Left colon (tissue), 2 donors: Measurements from ENCODE around the gene FNDC10. TPM values are rescaled to one million over a fixed set of nuclear protein-coding genes. Genes with fewer than 3 reads are reported as not detected.

ENCODE experiments used
- ATAC-seq: fragments of 200-7000 bp; cut with Tn5 transposase; one replicate; pipeline ENCODE4 v1.9.1; 2020; ENCODE audit warnings: mild to moderate bottlenecking, moderate library complexity
- DNase-seq, 2 donors: peaks; one replicate each; pipeline ENCODE4 v3.0.0-alpha.2; 2020
- intact Hi-C, 2 donors: fragments of 100-400 bp; cut with DNase I in 1 of 2; cut with micrococcal nuclease in 1 of 2; formaldehyde crosslinking; loops; one replicate each; pipeline versions ENCODE4 v1.11.2 to v1.14.0; 2022; cut with DNase I, micrococcal nuclease
- total RNA-seq, 2 donors: library from RNA; stranded (reverse); fragmentation: NEBNext Ultra II Directional; extraction: Animal tissue kit (Norgen Biotek cat#: 25700); gene quantifications; one replicate each; pipeline ENCODE4 v1.2.1, GENCODE V29; 2021
- donor health status: DM: no; HTN: no; CAD: no.
- donor health status: DM: yes; HTN: yes; CAD: no.

The FNDC10 gene
- total RNA-seq, 2 donors from 2014 or later: 3.1 to 3.3 TPM

DNA sequence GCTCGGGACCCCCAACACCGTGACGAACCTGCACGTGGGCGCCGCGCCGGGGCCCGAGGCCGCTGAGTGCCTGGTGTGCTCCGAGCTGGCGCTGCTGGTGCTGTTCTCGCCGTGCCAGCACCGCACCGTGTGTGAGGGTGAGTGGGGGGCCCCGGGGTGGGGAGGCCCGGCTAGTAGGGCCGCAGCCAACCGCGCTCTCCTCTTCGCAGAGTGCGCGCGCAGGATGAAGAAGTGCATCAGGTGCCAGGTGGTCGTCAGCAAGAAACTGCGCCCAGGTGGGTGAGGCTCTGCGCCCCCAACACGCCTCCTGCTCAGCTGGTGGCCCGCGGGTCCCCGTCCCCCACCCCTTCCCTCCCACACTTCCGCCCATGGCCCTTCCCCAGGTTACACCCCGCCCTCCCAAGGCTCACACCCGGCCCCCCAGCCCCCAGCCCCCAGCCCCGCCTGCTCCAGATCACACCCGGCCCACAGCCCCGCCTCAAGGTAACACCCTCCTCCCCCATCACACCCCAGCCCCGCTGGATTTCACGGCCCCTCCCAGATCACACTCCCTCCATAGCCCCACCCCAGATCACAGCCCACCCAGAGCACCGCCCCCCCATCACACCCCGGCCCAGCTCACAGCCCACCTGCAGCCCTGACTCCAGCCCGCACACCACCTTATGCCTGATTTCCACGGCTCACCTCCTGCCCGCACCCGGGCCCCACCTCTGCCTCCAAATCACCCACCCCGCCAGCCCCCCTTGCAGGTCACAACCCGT, 29.7 kb upstream of the FNDC10 start:
- peak; percentile 49 to 68 for DNase-seq
- intact Hi-C loops: no loop called here
- no peak for ATAC-seq

- DNase-seq (peak in 1 of 2 donors; percentile 25), ATAC-seq (no peak)
- intact Hi-C loops: no loop called here
These were observed 29.0 kb upstream of the FNDC10 start for GRCh38 chr1:1628754-1629429.

GRCh38 chr1:1627829-1628753, 28.2 kb upstream of the FNDC10 start:
- no peak for ATAC-seq
- DNase-seq: peak in 1 of 2 donors; percentile 38
- intact Hi-C loops: no loop called here

DNA sequence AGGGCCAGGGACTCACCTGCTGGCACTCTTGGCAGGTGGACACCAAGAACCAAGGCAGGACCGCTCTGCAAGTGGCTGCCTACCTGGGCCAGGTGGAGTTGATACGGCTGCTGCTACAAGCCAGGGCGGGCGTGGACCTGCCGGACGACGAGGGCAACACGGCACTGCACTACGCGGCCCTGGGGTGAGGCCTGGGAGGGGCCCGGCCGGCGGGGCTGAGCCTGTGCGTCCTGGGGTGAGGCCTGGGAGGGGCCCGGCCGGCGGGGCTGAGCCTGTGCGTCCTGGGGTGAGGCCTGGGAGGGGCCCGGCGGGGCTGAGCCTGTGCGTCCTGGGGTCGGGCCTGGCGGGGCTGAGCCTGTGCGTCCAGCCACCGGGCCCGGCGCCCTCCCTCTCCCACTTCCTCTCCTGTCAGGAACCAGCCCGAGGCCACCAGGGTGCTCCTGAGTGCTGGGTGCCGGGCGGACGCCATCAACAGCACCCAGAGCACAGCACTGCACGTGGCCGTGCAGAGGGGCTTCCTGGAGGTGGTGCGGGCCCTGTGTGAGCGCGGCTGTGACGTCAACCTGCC, 27.4 kb upstream of the FNDC10 start:
- intact Hi-C loops: no loop called here
- ATAC-seq (peak; percentile 84), DNase-seq (peak; percentile 84 to 86)

DNA sequence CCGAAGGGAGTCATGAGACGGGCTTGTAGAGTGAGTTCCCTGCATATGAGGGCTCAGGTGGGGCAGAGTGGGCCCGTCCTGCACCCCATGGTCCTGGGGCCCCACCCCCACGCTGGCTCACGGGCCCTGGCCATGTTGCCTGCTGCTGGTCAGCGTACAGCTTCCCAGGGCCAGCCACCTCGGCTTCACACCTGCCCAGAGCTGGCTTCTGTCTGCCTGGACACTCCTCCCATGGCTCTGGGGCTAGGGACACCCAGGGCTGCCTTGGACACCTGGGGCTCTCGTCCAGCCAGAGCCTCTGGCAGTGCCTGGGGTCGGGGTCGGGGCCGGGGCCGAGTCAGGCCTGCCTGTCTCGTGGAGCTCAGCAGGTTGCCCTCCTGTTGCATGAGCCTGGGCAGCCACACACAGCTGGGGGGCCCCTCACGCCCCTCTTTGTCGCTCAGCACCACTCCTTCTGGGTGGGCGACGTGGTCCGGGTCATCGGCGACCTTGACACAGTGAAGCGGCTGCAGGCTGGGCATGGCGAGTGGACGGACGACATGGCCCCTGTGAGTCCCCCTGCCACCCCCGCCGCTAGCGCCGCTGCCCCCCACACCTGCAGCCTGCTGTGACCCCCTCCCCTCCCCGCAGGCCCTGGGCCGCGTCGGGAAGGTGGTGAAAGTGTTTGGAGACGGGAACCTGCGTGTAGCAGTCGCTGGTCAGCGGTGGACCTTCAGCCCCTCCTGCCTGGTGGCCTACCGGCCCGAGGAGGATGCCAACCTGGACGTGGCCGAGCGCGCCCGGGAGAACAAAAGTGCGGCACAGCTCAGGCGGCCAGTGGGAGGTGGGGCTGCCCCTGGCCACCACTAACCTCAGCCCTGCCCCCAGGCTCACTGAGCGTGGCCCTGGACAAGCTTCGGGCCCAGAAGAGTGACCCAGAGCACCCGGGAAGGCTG, 26.5 kb upstream of the FNDC10 start:
- DNase-seq (peak in 1 of 2 donors; percentile 30), ATAC-seq (no peak)
- intact Hi-C loops: no loop called here

DNA sequence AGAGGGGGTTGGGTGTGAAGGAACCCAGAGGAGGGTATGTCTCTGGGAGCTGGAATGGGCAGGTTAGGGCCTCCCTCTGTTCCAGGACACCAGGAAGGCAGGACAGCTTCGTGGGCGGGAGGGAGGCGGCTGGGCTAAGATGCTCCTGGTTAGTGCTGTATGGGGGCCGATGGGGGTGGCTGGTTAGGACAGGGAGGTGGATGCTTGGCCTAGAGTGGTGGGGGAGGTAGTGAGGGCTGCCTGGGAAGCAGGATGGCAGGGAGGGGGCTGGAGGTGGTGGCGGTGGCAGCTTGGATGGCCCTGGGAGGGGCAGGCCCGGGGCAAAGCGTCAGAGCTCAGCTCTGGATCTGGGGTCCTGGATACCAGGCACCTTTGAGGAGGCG, 25.9 kb upstream of the FNDC10 start:
- DNase-seq (peak in 1 of 2 donors; percentile 21), ATAC-seq (no peak)
- intact Hi-C loops: no loop called here

DNA sequence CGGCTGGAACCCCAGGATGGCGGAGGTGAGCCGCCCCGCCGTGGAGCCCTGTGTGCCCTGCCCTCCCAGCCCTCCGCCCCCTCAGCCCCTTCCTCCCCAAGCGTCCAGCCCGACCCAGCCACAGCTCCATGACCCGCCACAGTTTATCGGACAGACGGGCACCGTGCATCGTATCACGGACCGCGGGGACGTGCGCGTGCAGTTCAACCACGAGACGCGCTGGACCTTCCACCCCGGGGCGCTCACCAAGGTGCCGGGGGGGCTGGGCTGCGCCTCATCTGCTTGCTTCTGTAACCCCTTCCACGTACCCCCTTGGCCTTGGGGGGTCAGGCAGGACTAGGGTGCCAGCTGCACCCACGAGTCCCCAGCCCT, 25.5 kb upstream of the FNDC10 start:
- no peak for ATAC-seq
- no peak for DNase-seq
- intact Hi-C loops: no loop called here

DNA sequence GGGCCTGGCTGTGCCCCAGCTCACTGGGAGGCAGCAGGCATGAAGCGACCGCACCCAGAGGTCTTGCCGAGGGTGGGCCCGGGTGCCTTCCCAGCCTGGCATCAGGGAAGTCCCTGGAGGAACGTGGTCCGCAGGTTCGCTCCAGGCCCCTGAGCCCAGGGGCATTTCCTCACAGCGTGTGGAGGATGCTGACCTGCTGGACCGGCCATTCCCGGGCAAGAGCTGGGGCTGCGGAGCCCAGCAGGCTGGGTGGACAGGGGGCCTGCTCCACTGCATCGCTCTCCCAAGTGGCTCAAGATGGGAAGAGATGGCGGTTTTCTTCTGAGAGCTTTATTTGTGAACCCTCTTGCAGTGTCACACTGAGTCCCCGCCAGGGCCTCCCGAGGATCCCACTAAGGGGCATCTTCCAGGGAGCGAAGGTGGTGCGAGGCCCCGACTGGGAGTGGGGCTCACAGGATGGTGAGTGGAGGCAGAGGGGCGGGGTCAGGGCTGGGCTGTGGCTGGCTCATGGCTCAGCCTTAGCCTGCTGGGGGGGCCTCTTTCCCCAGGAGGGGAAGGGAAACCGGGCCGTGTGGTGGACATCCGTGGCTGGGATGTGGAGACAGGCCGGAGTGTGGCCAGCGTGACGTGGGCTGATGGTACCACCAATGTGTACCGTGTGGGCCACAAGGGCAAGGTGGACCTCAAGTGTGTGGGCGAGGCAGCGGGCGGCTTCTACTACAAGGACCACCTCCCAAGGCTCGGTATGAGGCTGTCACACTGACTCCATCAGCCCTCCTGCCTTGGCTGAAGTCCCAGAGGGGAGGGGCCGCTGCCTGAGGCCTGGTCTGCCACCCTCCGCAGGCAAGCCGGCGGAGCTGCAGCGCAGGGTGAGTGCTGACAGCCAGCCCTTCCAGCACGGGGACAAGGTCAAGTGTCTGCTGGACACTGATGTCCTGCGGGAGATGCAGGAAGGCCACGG, 24.8 kb upstream of the FNDC10 start:
- DNase-seq (peak in 1 of 2 donors; percentile 18), ATAC-seq (no peak)
- intact Hi-C loops: no loop called here

DNA sequence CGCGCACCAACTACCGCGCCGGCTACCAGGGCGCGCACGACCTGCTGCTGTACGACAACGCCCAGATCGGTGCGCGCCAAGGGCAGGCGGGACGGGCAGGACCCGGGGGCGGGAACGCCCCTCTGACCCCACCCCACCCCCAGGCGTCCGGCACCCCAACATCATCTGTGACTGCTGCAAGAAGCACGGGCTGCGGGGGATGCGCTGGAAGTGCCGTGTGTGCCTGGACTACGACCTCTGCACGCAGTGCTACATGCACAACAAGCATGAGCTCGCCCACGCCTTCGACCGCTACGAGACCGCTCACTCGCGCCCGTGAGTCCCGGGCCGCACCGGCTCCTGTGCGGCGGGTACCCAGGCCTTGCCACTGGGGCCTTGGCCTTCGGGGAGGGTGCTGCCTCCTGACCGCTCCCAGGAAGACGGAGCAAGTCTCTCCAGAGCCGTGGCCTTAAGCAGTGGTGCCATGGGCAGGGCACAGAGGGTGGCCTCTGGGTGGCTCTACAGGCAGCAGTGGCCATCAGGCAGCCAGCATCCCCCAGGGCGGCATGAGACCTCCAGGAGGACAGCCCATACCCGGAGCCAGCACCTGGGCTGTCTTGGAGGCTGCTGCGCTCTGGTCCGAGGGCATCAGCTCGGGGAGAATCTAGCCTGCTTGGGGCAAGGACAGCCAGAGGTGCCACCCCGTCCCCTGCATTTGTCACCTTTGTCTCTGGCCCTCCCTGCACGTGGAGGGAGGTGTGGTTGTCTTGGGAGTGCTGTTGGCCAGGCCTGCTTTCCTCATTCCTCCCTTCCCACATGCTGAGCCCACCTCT, 23.9 kb upstream of the FNDC10 start:
- DNase-seq (peak in 1 of 2 donors; percentile 24), ATAC-seq (no peak)
- intact Hi-C loops: no loop called here

GRCh38 chr1:1623181-1623630, 23.3 kb upstream of the FNDC10 start:
- DNase-seq: peak in 1 of 2 donors; percentile 23
- intact Hi-C loops: no loop called here
- no peak for ATAC-seq

GRCh38 chr1:1622788-1623094, 22.8 kb upstream of the FNDC10 start:
- intact Hi-C loops: no loop called here
- ATAC-seq (no peak), DNase-seq (peak in 1 of 2 donors; percentile 14)

- ATAC-seq: no peak
- intact Hi-C loops: no loop called here
- peak in 1 of 2 donors; percentile 23 for DNase-seq
These were observed 22.3 kb upstream of the FNDC10 start for GRCh38 chr1:1622010-1622787.

DNA sequence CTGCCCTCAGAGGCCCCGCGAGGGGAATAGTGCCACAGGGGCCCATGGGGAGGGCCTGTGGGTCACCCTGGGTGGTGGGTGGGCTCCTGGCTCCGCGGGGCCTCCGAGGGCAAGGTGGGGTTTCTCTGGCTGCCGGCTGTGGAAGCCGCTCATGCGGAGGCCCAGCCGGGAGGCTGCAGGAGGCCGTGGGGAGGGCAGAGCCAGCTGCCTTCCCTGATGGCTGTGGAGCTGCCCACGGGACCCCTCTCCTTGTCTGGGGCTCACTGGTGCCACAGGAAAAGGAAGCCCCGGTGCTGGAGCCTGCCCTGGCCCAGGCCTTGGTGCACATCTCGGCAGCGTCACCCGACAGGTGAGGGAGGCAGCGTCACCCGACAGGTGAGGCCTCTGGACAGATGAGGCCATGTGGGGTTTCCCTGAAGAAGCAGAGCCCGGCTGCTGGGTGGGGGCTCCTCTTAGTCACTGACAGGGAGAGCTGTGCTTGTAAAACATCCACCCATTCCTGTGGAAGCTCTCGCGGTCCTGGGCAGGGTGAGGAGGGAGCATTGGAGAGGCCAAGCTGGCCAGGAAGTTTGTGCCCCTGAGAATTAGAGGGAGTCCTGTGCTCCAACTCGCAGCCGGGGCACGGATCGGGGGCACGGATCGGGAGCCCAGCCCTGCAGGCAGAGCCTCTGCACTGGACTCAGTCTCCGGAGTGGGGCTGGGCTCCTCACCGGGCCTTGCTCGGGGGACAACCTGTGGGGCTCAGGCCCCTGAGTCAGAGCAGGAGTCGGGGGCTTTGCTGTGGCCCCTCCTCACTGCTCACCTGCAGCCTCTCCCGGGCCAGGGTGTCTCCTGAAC, 21.5 kb upstream of the FNDC10 start:
- intact Hi-C loops: no loop called here
- ATAC-seq (no peak), DNase-seq (peak in 1 of 2 donors; percentile 23)

DNA sequence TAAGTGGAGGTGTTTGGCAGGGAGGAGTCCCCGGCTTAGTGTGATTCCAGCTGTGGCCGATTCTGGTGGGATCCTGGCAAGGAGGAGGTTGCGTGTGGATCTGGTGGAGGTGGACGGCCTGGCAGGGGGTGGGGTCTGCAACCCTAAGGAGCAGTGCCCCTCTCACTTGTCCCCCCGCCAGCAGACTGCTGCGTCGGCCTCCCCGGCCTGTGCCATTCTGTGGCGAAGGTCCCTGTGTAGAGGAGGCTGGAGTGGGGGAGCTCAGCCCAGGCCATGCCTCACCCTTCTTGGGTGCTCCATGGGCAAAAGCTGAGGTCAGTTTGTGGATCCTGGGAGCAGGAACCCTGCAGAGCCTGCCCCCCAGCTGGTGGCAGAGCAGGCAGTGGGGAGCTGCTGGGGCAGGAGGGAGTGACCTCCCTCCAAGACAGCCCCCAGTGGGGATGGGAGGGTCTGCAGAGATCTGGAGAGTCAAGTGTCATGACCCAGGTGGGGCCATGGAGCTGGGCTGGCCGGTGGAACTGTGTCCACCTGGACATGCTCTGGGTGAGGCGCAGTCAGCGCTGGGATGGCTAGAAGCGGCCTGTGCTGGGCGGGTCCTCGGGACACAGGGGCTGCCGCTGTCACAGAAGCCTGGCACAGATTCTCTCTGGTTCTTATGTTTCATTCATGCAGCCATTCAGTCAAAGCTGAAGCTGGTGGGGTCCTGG, 20.7 kb upstream of the FNDC10 start:
- ATAC-seq: no peak
- DNase-seq: peak in 1 of 2 donors; percentile 21
- intact Hi-C loops: no loop called here
